ENCODE data around the gene TTYH2.

DNA sequence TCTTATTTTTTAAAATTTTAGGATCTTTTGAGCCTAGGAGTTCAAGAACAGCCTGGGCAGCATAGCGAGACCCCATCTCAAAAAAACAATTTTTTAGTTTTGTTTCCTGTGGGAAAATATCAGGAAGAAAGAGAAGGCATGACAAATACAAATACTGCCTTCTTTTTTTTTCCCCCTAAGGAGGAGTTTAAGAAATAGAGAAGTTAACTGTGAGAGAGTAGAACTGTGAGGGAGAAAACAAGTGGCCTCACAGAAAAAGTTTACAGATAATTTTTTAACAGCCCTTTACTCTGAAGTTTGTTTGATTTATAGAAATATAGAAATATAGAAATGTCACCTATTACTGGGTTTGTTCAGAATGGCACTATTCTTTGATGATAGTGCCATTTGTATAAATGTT is 21.1 kb downstream of the TTYH2 start:
- TF ChIP-seq EZH2 (IDR thresholded peaks at IDR 0.05; ENCODE audit: low read depth, unreplicated experiment) (no peak), EZH2phosphoT487 (IDR thresholded peaks at IDR 0.05; ENCODE audit: unreplicated experiment) (no peak), CREB1 (CRISPR knock-in tag; IDR thresholded peaks at IDR 0.05; ENCODE audit: low read depth) (no peak), POLR2AphosphoS5 (IDR thresholded peaks at IDR 0.05; ENCODE audit: low read depth) (no peak), ZNF331 (CRISPR knock-in tag; IDR thresholded peaks at IDR 0.05; ENCODE audit: low read depth) (no peak), JUNB (IDR thresholded peaks at IDR 0.05; ENCODE audit: unreplicated experiment) (no peak), ZNF114 (CRISPR knock-in tag; IDR thresholded peaks at IDR 0.05) (no peak), NANOG (IDR thresholded peaks at IDR 0.05; ENCODE audit: borderline replicate concordance) (no peak)
- TF ChIP-seq, protein P1, sequence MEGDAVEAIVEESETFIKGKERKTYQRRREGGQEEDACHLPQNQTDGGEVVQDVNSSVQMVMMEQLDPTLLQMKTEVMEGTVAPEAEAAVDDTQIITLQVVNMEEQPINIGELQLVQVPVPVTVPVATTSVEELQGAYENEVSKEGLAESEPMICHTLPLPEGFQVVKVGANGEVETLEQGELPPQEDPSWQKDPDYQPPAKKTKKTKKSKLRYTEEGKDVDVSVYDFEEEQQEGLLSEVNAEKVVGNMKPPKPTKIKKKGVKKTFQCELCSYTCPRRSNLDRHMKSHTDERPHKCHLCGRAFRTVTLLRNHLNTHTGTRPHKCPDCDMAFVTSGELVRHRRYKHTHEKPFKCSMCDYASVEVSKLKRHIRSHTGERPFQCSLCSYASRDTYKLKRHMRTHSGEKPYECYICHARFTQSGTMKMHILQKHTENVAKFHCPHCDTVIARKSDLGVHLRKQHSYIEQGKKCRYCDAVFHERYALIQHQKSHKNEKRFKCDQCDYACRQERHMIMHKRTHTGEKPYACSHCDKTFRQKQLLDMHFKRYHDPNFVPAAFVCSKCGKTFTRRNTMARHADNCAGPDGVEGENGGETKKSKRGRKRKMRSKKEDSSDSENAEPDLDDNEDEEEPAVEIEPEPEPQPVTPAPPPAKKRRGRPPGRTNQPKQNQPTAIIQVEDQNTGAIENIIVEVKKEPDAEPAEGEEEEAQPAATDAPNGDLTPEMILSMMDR (conservative IDR thresholded peaks at IDR 0.05; ENCODE audit: low read depth in 2 of 2) = no peak
- TF ChIP-seq, protein P2, sequence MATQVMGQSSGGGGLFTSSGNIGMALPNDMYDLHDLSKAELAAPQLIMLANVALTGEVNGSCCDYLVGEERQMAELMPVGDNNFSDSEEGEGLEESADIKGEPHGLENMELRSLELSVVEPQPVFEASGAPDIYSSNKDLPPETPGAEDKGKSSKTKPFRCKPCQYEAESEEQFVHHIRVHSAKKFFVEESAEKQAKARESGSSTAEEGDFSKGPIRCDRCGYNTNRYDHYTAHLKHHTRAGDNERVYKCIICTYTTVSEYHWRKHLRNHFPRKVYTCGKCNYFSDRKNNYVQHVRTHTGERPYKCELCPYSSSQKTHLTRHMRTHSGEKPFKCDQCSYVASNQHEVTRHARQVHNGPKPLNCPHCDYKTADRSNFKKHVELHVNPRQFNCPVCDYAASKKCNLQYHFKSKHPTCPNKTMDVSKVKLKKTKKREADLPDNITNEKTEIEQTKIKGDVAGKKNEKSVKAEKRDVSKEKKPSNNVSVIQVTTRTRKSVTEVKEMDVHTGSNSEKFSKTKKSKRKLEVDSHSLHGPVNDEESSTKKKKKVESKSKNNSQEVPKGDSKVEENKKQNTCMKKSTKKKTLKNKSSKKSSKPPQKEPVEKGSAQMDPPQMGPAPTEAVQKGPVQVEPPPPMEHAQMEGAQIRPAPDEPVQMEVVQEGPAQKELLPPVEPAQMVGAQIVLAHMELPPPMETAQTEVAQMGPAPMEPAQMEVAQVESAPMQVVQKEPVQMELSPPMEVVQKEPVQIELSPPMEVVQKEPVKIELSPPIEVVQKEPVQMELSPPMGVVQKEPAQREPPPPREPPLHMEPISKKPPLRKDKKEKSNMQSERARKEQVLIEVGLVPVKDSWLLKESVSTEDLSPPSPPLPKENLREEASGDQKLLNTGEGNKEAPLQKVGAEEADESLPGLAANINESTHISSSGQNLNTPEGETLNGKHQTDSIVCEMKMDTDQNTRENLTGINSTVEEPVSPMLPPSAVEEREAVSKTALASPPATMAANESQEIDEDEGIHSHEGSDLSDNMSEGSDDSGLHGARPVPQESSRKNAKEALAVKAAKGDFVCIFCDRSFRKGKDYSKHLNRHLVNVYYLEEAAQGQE (IDR thresholded peaks at IDR 0.05; ENCODE audit: unreplicated experiment) = no peak
- TF ChIP-seq, protein P3, sequence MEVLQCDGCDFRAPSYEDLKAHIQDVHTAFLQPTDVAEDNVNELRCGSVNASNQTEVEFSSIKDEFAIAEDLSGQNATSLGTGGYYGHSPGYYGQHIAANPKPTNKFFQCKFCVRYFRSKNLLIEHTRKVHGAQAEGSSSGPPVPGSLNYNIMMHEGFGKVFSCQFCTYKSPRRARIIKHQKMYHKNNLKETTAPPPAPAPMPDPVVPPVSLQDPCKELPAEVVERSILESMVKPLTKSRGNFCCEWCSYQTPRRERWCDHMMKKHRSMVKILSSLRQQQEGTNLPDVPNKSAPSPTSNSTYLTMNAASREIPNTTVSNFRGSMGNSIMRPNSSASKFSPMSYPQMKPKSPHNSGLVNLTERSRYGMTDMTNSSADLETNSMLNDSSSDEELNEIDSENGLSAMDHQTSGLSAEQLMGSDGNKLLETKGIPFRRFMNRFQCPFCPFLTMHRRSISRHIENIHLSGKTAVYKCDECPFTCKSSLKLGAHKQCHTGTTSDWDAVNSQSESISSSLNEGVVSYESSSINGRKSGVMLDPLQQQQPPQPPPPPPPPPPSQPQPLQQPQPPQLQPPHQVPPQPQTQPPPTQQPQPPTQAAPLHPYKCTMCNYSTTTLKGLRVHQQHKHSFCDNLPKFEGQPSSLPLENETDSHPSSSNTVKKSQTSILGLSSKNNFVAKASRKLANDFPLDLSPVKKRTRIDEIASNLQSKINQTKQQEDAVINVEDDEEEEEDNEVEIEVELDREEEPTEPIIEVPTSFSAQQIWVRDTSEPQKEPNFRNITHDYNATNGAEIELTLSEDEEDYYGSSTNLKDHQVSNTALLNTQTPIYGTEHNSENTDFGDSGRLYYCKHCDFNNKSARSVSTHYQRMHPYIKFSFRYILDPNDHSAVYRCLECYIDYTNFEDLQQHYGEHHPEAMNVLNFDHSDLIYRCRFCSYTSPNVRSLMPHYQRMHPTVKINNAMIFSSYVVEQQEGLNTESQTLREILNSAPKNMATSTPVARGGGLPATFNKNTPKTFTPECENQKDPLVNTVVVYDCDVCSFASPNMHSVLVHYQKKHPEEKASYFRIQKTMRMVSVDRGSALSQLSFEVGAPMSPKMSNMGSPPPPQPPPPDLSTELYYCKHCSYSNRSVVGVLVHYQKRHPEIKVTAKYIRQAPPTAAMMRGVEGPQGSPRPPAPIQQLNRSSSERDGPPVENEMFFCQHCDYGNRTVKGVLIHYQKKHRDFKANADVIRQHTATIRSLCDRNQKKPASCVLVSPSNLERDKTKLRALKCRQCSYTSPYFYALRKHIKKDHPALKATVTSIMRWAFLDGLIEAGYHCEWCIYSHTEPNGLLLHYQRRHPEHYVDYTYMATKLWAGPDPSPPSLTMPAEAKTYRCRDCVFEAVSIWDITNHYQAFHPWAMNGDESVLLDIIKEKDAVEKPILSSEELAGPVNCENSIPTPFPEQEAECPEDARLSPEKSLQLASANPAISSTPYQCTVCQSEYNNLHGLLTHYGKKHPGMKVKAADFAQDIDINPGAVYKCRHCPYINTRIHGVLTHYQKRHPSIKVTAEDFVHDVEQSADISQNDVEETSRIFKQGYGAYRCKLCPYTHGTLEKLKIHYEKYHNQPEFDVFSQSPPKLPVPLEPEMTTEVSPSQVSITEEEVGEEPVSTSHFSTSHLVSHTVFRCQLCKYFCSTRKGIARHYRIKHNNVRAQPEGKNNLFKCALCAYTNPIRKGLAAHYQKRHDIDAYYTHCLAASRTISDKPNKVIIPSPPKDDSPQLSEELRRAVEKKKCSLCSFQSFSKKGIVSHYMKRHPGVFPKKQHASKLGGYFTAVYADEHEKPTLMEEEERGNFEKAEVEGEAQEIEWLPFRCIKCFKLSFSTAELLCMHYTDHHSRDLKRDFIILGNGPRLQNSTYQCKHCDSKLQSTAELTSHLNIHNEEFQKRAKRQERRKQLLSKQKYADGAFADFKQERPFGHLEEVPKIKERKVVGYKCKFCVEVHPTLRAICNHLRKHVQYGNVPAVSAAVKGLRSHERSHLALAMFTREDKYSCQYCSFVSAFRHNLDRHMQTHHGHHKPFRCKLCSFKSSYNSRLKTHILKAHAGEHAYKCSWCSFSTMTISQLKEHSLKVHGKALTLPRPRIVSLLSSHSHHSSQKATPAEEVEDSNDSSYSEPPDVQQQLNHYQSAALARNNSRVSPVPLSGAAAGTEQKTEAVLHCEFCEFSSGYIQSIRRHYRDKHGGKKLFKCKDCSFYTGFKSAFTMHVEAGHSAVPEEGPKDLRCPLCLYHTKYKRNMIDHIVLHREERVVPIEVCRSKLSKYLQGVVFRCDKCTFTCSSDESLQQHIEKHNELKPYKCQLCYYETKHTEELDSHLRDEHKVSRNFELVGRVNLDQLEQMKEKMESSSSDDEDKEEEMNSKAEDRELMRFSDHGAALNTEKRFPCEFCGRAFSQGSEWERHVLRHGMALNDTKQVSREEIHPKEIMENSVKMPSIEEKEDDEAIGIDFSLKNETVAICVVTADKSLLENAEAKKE (CRISPR knock-in tag; IDR thresholded peaks at IDR 0.05) = no peak
- TF ChIP-seq, protein P4, sequence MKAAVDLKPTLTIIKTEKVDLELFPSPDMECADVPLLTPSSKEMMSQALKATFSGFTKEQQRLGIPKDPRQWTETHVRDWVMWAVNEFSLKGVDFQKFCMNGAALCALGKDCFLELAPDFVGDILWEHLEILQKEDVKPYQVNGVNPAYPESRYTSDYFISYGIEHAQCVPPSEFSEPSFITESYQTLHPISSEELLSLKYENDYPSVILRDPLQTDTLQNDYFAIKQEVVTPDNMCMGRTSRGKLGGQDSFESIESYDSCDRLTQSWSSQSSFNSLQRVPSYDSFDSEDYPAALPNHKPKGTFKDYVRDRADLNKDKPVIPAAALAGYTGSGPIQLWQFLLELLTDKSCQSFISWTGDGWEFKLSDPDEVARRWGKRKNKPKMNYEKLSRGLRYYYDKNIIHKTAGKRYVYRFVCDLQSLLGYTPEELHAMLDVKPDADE (IDR thresholded peaks at IDR 0.05) = no peak
